GM18507 (cell line): Measurements from ENCODE around the gene FHL3.
"Not testable (repeated sequence)": the region's sequence is repeated elsewhere in the genome, so short reads cannot be mapped to it uniquely, and the experiment has no call there.

Experiments
- DNase-seq: peaks from one replicate; pipeline ENCODE4 v3.0.0; 2011; ENCODE audit warnings: low read depth; ENCODE audit not compliant: insufficient read length; ENCODE audit errors: extremely low spot score
- FAIRE-seq: peaks from 2 replicates; lab custom pipeline; 2011; peaks lifted over from hg19 to GRCh38; lab: Jason Lieb, UNC

Gene FHL3

DNA sequence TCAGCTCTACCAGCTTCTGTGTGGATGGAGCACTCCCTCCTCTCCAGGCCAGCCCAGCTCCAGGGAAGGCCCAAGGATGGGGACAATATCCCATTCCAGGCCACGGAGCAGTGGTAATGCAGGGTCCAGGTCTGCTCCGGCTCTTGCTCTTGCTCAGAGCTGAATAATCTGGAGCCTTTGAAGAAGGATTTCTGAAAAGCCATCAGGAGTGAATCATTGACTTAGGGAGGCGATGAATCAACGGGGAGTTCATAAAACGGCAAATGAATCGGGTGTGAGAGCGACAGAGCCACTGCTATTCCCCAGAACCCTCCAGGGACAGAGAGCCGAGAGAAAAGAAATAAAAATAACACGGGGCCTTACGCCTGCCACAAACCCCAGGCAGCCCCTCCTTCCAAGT is 33.5 kb upstream of the FHL3 start:
- FAIRE-seq (no peak), DNase-seq (no peak)

DNA sequence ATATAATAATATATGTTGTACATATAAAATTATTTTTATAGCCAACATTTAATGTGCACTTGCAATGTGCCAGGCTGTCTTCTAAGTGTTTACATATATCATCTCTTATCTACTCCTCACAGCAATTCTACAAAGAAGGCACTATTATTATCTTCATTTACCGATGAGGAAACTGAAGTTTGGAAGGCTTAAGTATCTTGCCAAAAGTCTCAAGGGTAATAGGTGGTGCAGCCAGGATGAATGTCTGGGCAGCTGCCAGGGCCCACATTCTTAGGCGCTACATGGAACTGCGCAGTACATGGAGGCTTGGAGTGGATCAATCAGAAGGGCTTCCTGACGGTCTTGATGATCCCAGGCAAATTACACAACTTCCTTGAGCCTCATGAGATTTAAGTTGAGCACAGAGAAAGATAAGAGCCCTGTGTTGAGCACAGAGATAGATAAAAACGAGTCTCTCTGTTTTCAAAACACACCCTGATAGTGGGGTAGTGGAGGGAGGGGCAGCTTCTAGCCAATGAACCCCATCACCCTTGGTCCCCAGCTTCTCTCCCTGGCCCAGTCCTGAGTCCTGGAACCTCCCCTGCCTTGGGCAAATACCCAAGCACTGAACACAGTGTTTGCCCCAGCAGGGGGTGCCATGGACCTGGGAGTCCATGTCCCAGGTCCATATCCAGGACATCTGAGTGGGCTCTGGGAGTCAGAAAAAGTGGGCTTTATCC is 32.1 kb upstream of the FHL3 start:
- no peak for FAIRE-seq

GRCh38 chr1:38034871-38035270 is 29.6 kb upstream of the FHL3 start:
- DNase-seq (no peak), FAIRE-seq (no peak)

More for the DNA sequence above, 32.1 kb upstream of the FHL3 start:
- no peak for DNase-seq

DNA sequence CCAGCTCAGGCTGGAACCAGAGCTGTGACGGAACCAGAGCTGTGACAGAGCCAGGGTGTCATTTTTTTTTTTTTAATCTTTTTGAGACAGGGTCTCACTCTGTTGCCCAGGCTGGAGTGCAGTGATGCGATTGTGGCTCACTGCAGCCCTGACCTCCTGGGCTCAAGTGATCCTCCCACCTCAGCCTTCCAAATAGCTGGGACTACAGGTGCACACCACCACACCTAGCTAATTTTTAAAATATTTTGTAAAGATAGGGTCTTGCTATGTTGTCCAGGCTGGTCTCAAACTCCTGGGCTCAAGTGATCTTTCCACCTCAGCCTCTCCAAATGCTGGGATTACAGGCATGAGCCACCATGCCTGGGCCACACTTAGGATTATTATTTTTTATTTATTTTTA is 27.7 kb upstream of the FHL3 start:
- not testable (repeated sequence) for FAIRE-seq, DNase-seq

DNA sequence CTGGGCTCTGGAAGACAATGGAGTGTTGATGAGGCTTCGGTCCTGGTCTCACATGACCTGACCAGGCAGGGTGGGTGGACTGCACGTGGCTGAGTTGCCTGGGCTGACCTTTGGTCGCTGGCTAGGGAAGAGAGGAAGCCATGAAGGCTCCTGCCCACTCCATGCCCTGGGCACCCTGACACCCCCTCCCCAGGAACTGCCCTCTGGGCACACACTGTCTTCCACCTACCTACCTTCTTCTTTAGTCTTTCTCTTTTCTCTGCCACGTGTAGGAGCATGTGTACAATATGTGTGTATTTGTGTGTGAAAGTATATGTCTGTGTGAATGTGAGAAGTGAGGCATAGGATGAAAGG is 26.2 kb upstream of the FHL3 start:
- FAIRE-seq (peak; percentile 45), DNase-seq (no peak)

GRCh38 chr1:38030596-38031512 is 25.5 kb upstream of the FHL3 start:
- no peak for DNase-seq
- FAIRE-seq = no peak

DNA sequence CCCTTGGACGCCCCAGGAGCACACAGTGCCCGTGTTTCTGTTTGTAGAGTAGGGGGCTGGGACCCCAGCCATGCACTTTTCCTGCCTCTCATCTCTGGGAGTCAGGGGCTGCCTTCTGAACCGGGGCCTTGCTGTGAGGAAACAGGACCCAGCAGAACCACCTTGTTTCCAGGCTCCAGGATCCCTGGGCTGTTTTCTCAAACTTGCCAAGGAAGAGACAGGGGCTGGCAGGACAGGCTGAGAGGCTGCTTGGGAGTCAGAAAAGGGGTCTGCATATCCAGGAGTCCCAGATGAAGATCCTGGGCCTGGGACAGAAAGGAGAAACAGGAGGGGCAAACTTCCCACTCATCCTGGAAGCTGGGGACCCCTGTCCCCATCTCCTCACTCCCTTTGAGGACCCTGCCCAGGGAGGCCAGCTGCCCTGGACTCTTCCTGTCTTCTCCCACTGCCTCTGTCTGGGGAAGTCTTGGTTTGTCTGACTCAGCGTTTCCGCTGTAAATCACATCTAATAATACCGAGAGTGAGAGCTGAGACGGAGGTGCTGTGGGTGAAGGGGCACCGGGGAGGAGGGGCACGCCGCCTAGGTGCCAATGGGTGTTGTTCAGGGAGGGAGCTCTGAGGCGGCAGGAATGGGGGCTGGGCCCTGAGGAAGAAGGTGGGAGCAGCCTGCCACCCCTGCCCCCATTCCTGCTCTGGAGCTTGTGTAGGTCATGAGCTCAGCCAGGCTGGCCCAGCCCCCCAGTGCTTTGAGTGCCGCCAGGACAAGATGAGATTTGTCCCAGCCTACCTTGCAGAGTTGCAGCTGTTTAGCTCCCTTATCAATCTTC is 24.6 kb upstream of the FHL3 start:
- FAIRE-seq = peak; percentile 95
- no peak for DNase-seq

DNA sequence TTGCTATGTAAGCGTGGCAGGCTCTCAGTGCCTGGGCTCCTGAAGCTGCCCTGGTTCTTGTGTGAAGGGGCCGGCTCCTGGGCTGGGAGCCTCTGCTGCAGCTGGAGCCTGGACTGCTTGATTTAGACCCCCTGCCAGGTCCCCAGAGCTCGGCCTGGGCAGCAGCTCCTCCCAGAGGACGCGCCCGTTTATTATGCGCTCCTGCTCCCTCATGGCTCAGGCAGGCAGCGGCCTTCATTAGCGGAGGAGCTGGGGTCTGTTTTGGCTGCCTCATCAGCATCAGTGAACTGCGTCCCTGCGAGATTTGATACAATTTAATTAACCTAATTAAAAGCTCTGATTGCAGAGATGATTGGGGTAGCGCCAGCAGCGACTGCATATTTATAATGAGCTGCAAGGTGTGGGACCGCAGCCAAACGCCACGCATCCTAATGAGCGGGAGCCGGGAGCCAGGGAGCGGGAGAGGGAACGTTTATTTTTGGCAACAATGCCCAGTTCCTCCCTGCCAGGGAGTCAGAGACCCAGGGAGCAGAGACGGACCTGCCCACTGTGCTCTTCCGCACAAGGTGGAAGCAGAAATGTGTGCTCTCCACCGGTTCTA is 23.9 kb upstream of the FHL3 start:
- no peak for DNase-seq
- FAIRE-seq = no peak

DNA sequence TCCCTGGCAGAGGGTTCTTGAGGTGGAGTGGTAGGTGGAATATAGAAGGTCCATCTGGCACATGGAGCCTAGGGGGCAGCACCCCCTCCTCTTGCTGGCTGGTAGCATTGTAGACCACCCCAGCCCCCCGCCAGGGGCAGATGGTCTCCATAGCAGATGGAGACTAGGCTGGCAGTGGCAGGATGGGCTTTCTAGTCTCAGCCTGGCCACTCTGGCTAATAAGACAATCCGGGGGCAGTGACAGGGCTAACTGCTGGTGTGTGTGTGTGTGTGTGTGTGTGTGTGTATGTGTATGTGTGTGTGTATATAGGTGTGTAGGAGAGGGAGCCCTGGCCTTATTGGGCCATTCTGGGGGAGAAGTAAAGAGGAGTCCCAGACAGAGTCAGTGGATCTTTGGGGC is 23.4 kb upstream of the FHL3 start:
- FAIRE-seq = peak; percentile 52
- no peak for DNase-seq

DNA sequence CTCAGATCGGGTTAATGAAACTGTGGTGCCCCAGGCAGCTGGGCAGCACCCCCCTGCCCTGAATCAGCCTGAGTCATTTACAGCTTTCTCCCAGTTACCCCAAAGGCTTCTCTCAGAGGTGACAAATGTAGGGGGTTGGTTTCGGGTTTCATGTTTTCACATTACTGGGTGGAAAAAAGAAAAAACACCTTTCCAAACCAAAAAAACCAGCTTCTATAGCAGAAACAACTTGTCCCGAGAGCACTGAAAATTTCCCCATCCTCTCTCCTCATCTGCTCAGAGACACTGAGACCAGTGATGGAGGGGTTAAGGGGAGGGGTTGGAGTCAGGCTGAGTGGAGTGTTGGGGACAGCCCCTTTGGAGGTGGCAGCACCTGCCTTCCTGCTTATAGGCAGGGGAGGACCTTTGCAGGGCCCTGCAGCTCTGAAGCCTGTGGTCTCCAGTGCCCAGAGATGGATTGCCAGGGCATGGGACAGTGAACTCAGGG is 22.8 kb upstream of the FHL3 start:
- FAIRE-seq (peak; percentile 96), DNase-seq (no peak)

- FAIRE-seq = no peak
- no peak for DNase-seq
Observed at GRCh38 chr1:38027201-38028104, 22.1 kb upstream of the FHL3 start.

DNA sequence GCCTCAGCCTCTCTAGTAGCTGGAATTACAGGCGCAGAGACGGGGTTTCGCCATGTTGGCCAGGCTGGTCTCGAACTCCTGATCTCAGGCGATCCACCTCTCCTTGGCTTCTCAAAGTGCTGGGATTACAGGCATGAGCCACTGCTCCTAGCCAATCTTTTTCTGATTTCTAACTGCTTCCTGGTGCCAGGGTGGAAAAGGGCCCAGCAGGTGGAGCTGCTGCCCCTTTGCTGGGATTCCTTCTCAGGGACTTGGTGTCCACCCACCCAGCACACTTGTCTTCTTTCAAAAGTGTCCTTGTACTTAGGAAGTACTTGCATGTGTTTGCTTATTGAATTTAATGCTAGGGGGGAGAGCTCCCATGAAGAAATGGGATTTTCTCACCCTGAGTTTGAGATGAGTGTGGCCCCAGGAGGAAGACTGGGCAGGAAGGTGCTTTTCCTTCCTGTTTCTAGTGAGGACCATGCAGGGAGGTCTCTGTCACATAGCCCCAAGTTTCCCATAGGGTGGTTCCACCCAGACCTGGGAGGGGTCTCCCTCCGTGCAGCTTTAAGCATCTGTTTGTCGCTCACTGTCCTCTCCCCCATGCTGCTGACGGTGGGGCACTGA is 21.4 kb upstream of the FHL3 start:
- DNase-seq = no peak
- peak; percentile 69 for FAIRE-seq

DNA sequence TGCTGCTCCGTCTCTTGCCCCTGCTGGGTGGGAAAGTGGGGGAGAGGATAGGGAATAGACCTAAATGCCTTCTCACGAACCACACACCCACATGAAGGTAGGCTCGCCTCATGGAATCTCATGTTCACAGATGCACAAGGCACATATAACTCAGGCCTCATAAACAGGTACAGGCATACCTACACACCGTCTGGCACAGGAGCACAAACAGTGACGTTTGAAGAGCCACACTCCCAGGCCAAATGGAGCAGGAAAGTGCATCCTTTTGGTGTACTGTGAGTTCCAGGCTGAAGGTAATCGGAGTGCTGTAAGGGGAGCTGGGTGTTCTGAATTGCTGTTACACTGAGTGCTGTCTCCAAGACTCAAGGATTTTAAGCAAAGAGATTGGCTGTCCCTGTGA is 20.4 kb upstream of the FHL3 start:
- DNase-seq (no peak), FAIRE-seq (no peak)

- FAIRE-seq (no peak), DNase-seq (no peak)
Observed at GRCh38 chr1:38025233-38025632, 19.9 kb upstream of the FHL3 start.

DNA sequence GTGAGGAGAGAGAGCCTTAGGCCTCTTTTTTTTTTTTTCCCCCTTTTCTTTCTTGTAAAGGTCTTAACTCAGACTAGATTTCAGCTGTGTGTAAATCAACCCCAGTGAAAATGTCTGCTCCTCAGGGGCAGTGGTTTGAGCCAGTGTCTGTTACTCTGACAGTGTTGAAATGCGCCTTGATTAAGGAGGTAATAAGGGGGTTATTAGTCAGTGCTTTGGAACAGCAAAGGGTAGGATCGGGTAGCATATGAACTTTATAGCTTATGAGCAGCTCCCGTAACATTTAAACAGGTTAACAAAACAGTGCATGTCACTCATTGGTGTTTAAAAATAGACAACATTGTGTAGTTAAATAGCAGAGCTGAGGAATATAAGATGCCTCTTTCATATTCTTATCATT is 17.5 kb upstream of the FHL3 start:
- DNase-seq (no peak), FAIRE-seq (no peak)

DNA sequence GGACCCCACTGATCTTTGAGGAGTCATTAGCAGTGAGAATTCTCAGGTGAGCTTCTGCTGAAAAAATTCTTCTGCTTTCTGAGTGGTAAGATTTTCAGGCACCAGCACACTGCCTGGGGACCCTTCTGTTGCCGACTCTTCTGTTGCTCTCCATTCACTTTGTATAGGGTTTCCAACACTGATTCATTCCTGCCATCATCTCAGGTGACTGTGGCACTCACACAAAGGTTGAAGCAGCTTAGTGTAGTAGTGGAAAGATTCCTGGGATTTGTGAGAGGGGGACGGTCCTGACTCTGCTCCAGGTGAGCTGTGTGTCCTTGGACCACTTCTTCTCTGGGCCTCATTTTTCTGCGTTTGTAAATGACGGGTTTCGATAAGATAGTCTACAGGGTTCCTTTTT is 16.7 kb upstream of the FHL3 start:
- DNase-seq (no peak), FAIRE-seq (no peak)

DNA sequence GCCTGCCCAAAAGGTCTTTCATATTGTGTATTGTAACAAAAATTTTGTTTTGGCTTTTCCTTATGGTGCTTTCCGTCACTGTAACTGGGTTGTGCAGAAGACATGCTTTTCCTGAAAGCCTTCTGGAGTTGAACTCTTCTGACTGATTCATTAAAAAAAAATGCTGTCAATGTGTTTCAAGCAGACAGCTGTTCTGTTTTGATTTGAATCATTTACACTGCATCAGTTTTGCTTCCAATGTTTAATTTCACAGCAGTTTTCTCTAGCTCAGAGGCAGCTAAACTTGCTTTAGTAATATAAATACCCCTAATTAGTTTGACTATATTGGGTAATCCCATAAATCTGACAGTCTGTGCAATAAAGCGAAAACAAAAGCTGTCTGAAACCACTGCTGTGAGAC is 15.1 kb upstream of the FHL3 start:
- DNase-seq (no peak), FAIRE-seq (no peak)

- DNase-seq (no peak), FAIRE-seq (peak; percentile 66)
Observed at GRCh38 chr1:38018864-38019343, 13.6 kb upstream of the FHL3 start.
